IMR-90 (cell line): Measurements from ENCODE around the gene USH2A. TPM values are rescaled to one million over a fixed set of nuclear protein-coding genes. Genes with fewer than 3 reads are reported as not detected.

Experiments
- ELK1 ChIP-seq: fragments of 150-350 bp; IDR thresholded peaks from 2 replicates; pipeline ENCODE4 v1.6.1; 2016; ENCODE audit warnings: low read depth, mild to moderate bottlenecking, low read length, moderate library complexity, borderline replicate concordance
- POLR2A ChIP-seq: IDR thresholded peaks from 2 replicates; pipeline ENCODE4 v1.6.1; 2012; ENCODE audit warnings: mild to moderate bottlenecking, low read depth, low read length
- RCOR1 ChIP-seq: IDR thresholded peaks from 2 replicates; pipeline ENCODE4 v1.6.1; 2012; ENCODE audit warnings: mild to moderate bottlenecking, low read length, improper control_type of control experiment; ENCODE audit not compliant: insufficient replicate concordance
- polyA plus RNA-seq, 3 experiments: library from polyadenylated mRNA; depleted of rRNA; stranded (reverse); fragments of >200 nt; gene quantifications; 2 replicates each; pipeline ENCODE4 v1.2.3, GENCODE V29; 2012; ENCODE audit warnings: low replicate concordance in 1 of 3
- total RNA-seq: library from RNA; depleted of rRNA; stranded (reverse); fragments of >200 nt; gene quantifications from 2 replicates; pipeline ENCODE4 v1.2.3, GENCODE V29; 2012
- TF ChIP-seq, protein P1 (sequence below): conservative IDR thresholded peaks from 2 replicates; pipeline ENCODE4 v1.5.1; 2012; ENCODE audit warnings: mild to moderate bottlenecking, low read depth, low read length, improper control_type of control experiment

USH2A gene
- total and polyA plus RNA-seq, 2 of the 4 experiments (the other 2 are of a cell fraction): under 0.01 to 0.02 TPM

GRCh38 chr1:216422821-216423520, at the start of gene USH2A (continued):
- TF ChIP-seq RCOR1 (no peak), ELK1 (no peak), POLR2A (no peak)
- TF ChIP-seq, protein P1, sequence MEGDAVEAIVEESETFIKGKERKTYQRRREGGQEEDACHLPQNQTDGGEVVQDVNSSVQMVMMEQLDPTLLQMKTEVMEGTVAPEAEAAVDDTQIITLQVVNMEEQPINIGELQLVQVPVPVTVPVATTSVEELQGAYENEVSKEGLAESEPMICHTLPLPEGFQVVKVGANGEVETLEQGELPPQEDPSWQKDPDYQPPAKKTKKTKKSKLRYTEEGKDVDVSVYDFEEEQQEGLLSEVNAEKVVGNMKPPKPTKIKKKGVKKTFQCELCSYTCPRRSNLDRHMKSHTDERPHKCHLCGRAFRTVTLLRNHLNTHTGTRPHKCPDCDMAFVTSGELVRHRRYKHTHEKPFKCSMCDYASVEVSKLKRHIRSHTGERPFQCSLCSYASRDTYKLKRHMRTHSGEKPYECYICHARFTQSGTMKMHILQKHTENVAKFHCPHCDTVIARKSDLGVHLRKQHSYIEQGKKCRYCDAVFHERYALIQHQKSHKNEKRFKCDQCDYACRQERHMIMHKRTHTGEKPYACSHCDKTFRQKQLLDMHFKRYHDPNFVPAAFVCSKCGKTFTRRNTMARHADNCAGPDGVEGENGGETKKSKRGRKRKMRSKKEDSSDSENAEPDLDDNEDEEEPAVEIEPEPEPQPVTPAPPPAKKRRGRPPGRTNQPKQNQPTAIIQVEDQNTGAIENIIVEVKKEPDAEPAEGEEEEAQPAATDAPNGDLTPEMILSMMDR: no peak
